Measurements from ENCODE around the gene LRRC4. TPM values are rescaled to one million over a fixed set of nuclear protein-coding genes. Genes with fewer than 3 reads are reported as not detected.

Gene LRRC4
- total and polyA plus RNA-seq, 3 donors from 2014 or later = 10.2 to 17.0 (median 12.5) TPM

- Histone ChIP-seq H3K27me3 (no peaks in the 10 kb centered on the region), H3K27ac (peak overlapping the region in 1 of 2 donors; percentile 72), H3K9me3 (no peaks in the 10 kb centered on the region), H3K4me1 (peaks cover 4% of the 10 kb centered on the region), H3K36me3 (ENCODE audit: low read depth, missing control alignments) (no peaks in the 10 kb centered on the region), H3K4me3 (peak overlapping the region; percentile 56 to 59)
- no peak for TF ChIP-seq CTCF (IDR thresholded peaks at IDR 0.05)
- TF ChIP-seq POLR2A (IDR thresholded peaks at IDR 0.05) = no peak
- intact Hi-C loops (cut with DNase I; ENCODE audit: low total_unique reads) = no loop called here
- 19 to 42% methylated on average over 17 to 41 of the region's 41 CpGs for WGBS, 2 donors
- no peak for DNase-seq
These were observed 1.5 kb upstream of the LRRC4 start for GRCh38 chr7:128032605-128033235.

GRCh38 chr7:128031901-128032604 lies 816 bp upstream of the LRRC4 start:
- Histone ChIP-seq H3K4me1 (peaks cover 7% of the 10 kb centered on the region), H3K27me3 (no peaks in the 10 kb centered on the region), H3K27ac (peak overlapping the region; percentile 31 to 72), H3K4me3 (peak overlapping the region; percentile 56 to 59), H3K9me3 (no peaks in the 10 kb centered on the region), H3K36me3 (ENCODE audit: low read depth, missing control alignments) (no peaks in the 10 kb centered on the region)
- intact Hi-C loops (cut with DNase I; ENCODE audit: low total_unique reads) = no loop called here
- peak; percentile 70 for DNase-seq
- TF ChIP-seq POLR2A (IDR thresholded peaks at IDR 0.05) = no peak
- TF ChIP-seq CTCF (IDR thresholded peaks at IDR 0.05) = peak in 1 of 3 experiments; percentile 20
- WGBS, 2 donors = 1 to 4% methylated on average over 34 to 47 of the region's 87 CpGs

- peak overlapping the region; percentile 53 to 56 for H3K4me3 ChIP-seq
- no peaks in the 10 kb centered on the region for H3K27me3 ChIP-seq
- no peak for DNase-seq
- 55 to 73% methylated on average over 4 to 21 of the region's 21 CpGs for WGBS, 2 donors
- H3K9me3 ChIP-seq = no peaks in the 10 kb centered on the region
- TF ChIP-seq CTCF (IDR thresholded peaks at IDR 0.05) (no peak), POLR2A (IDR thresholded peaks at IDR 0.05) (no peak)
- H3K27ac ChIP-seq = no peak overlapping the region
- intact Hi-C loops (cut with DNase I; ENCODE audit: low total_unique reads) = no loop called here
- no peaks in the 10 kb centered on the region for H3K36me3 ChIP-seq (ENCODE audit: low read depth, missing control alignments)
- peaks cover 11% of the 10 kb centered on the region for H3K4me1 ChIP-seq
These were observed 979 bp downstream of the LRRC4 start for GRCh38 chr7:128030263-128030653.

- no peak overlapping the region for H3K27ac ChIP-seq
- peaks cover 11% of the 10 kb centered on the region for H3K4me1 ChIP-seq
- intact Hi-C loops (cut with DNase I; ENCODE audit: low total_unique reads) = no loop called here
- TF ChIP-seq CTCF (IDR thresholded peaks at IDR 0.05) (no peak), POLR2A (IDR thresholded peaks at IDR 0.05) (no peak)
- H3K9me3 ChIP-seq = no peaks in the 10 kb centered on the region
- no peak for DNase-seq
- no peaks in the 10 kb centered on the region for H3K36me3 ChIP-seq (ENCODE audit: low read depth, missing control alignments)
- H3K4me3 ChIP-seq = no peak overlapping the region
- no peaks in the 10 kb centered on the region for H3K27me3 ChIP-seq
- 83 to 89% methylated on average over 16 to 17 of the region's 17 CpGs for WGBS, 2 donors
These were observed 1.7 kb downstream of the LRRC4 start for GRCh38 chr7:128029405-128029995.

Data from testis (tissue), 3 donors.